ENCODE results near the gene KCNQ5.
A peak's percentile ranks its signal among the peaks of the same experiment; 100 is the strongest.

The KCNQ5 gene

GRCh38 chr6:73209117-73209516 lies 587.3 kb downstream of the KCNQ5 start:
- DNase-seq, result no peak

GRCh38 chr6:73216859-73217258 lies 595.0 kb downstream of the KCNQ5 start:
- no peak for DNase-seq

- no peak for DNase-seq
Observed at GRCh38 chr6:73225396-73225795, 603.5 kb downstream of the KCNQ5 start, which contains the start of gene KHDC1L. Gene KHDC1L, minus strand, starts transcription at chr6:73225496. Its CDS starts 88 bp downstream, at chr6:73225408.

- DNase-seq, result no peak
Observed at GRCh38 chr6:73227606-73228255, 605.9 kb downstream of the KCNQ5 start.

GRCh38 chr6:73231986-73232391 lies 610.1 kb downstream of the KCNQ5 start:
- DNase-seq, result no peak

- DNase-seq, result no peak
Observed at GRCh38 chr6:73233048-73233447, 611.2 kb downstream of the KCNQ5 start.

GRCh38 chr6:73233971-73234370 lies 612.1 kb downstream of the KCNQ5 start:
- peak; percentile 57 for DNase-seq

- DNase-seq, result no peak
Observed at GRCh38 chr6:73234733-73235132, 612.9 kb downstream of the KCNQ5 start.

GRCh38 chr6:73236144-73236750 lies 614.4 kb downstream of the KCNQ5 start:
- DNase-seq, result no peak

- no peak for DNase-seq
Observed at GRCh38 chr6:73240730-73241129, 618.9 kb downstream of the KCNQ5 start.

GRCh38 chr6:73242001-73242400 lies 620.1 kb downstream of the KCNQ5 start:
- no peak for DNase-seq

Data from NCI-H446 treated with DMSO at 0.1 percent for 48 hours (cell line).